HEK293 (cell line): ENCODE data around the gene PDGFA.

Source experiments
- CTCF ChIA-PET: fragments of 350-600 bp; formaldehyde crosslinking; extraction: SDS; loops from one replicate; lab custom pipeline; 2021; ENCODE audit warnings: antibody characterized with exemption; lab: Yijun Ruan, JAX
- POLR2A ChIA-PET: fragments of 300-600 bp; formaldehyde crosslinking; extraction: SDS; loops from one replicate; lab custom pipeline; 2020; ENCODE audit warnings: antibody characterized with exemption, inconsistent platforms; lab: Yijun Ruan, JAX
- H3K27ac ChIP-seq: fragments of 200-500 bp; sonication (Bioruptor generic); 2 replicates; pipeline ENCODE4 v1.5.1; 2014; ENCODE audit warnings: low read depth, low read length, control low read depth, inconsistent platforms; ENCODE audit errors: extremely low read depth
- H3K36me3 ChIP-seq, 2 experiments: fragments of 200-500 bp in 1 of 2; sonication (Bioruptor generic) in 1 of 2; 1 replicate in 1 of 2; 2 replicates in 1 of 2; pipeline ENCODE4 v1.5.1; 2014 to 2017; ENCODE audit warnings: inconsistent platforms in 2 of 2, low read length in 2 of 2; ENCODE audit not compliant: control insufficient read depth in 2 of 2, insufficient read depth in 1 of 2
- H3K4me1 ChIP-seq: fragments of 200-500 bp; sonication (Bioruptor generic); 2 replicates; pipeline ENCODE4 v1.5.1; 2014; ENCODE audit warnings: mild to moderate bottlenecking, low read length, inconsistent platforms; ENCODE audit not compliant: control insufficient read depth, insufficient read depth
- H3K4me3 ChIP-seq: 2 replicates; pipeline ENCODE4 v1.5.1; 2011; ENCODE audit warnings: low read depth, mild to moderate bottlenecking, control low read depth, low read length, moderate library complexity
- H3K9me3 ChIP-seq: fragments of 200-500 bp; sonication (Bioruptor generic); 2 replicates; pipeline ENCODE4 v1.5.1; 2014; ENCODE audit warnings: low read depth, low read length, inconsistent platforms; ENCODE audit not compliant: control insufficient read depth, insufficient read depth
- EGR2 ChIP-seq: fragments of 450-650 bp; formaldehyde crosslinking; IDR thresholded peaks from 2 replicates; pipeline ENCODE4 v1.5.1; 2016; ENCODE audit warnings: low read depth, missing biosample characterization, missing genetic modification characterization
- SCRT1 ChIP-seq: fragments of 450-650 bp; formaldehyde crosslinking; IDR thresholded peaks from 2 replicates; pipeline ENCODE4 v1.5.1; 2016; ENCODE audit warnings: missing biosample characterization, missing genetic modification characterization, borderline replicate concordance
- SCRT2 ChIP-seq: fragments of 450-650 bp; formaldehyde crosslinking; IDR thresholded peaks from 2 replicates; pipeline ENCODE4 v1.5.1; 2016; ENCODE audit warnings: missing biosample characterization, missing genetic modification characterization
- ZBTB7A ChIP-seq: fragments of 450-650 bp; formaldehyde crosslinking; IDR thresholded peaks from 2 replicates; pipeline ENCODE4 v1.5.1; 2016; ENCODE audit warnings: low read depth, missing biosample characterization, missing genetic modification characterization
- ZNF133 ChIP-seq: fragments of 450-650 bp; formaldehyde crosslinking; IDR thresholded peaks from 2 replicates; pipeline ENCODE4 v1.5.1; 2016; ENCODE audit warnings: missing biosample characterization, missing genetic modification characterization
- ZNF184 ChIP-seq: fragments of 450-650 bp; IDR thresholded peaks from 2 replicates; pipeline ENCODE4 v1.5.1; 2018; ENCODE audit warnings: missing biosample characterization, mild to moderate bottlenecking, missing genetic modification characterization
- ZNF280D ChIP-seq: fragments of 450-650 bp; formaldehyde crosslinking; IDR thresholded peaks from 2 replicates; pipeline ENCODE4 v1.5.1; 2016; ENCODE audit warnings: missing biosample characterization, missing genetic modification characterization
- ZNF423 ChIP-seq: fragments of 450-650 bp; formaldehyde crosslinking; IDR thresholded peaks from 2 replicates; pipeline ENCODE4 v1.5.1; 2016; ENCODE audit warnings: missing biosample characterization, missing genetic modification characterization
- ZNF488 ChIP-seq: fragments of 450-650 bp; formaldehyde crosslinking; IDR thresholded peaks from 2 replicates; pipeline ENCODE4 v1.5.1; 2016; ENCODE audit warnings: missing biosample characterization, missing genetic modification characterization
- ZNF555 ChIP-seq: fragments of 450-650 bp; formaldehyde crosslinking; conservative IDR thresholded peaks from 2 replicates; pipeline ENCODE4 v1.5.1; 2017; ENCODE audit warnings: missing biosample characterization, mild to moderate bottlenecking, missing genetic modification characterization, inconsistent platforms
- ZNF629 ChIP-seq: fragments of 450-650 bp; formaldehyde crosslinking; IDR thresholded peaks from 2 replicates; pipeline ENCODE4 v1.5.1; 2017; ENCODE audit warnings: missing biosample characterization, missing genetic modification characterization
- ZNF747 ChIP-seq: fragments of 450-650 bp; formaldehyde crosslinking; IDR thresholded peaks from 2 replicates; pipeline ENCODE4 v1.5.1; 2016; ENCODE audit warnings: missing biosample characterization, missing genetic modification characterization
- TF ChIP-seq, protein P1 (sequence below): fragments of 450-650 bp; formaldehyde crosslinking; IDR thresholded peaks from 2 replicates; pipeline ENCODE4 v1.5.1; 2016; ENCODE audit warnings: missing biosample characterization, missing genetic modification characterization
- TF ChIP-seq, protein P2 (sequence below): fragments of 450-650 bp; formaldehyde crosslinking; IDR thresholded peaks from 2 replicates; pipeline ENCODE4 v1.5.1; 2016; ENCODE audit warnings: missing biosample characterization, missing genetic modification characterization
- TF ChIP-seq, protein P3 (sequence below): fragments of 450-650 bp; formaldehyde crosslinking; IDR thresholded peaks from 2 replicates; pipeline ENCODE4 v1.5.1; 2017; ENCODE audit warnings: missing biosample characterization, missing genetic modification characterization
- TF ChIP-seq, protein P4 (sequence below): fragments of 450-650 bp; formaldehyde crosslinking; IDR thresholded peaks from 2 replicates; pipeline ENCODE4 v1.5.1; 2016; ENCODE audit warnings: missing biosample characterization, missing genetic modification characterization

The PDGFA gene

GRCh38 chr7:491958-492713 is 27.5 kb downstream of the PDGFA start (continued):
- TF ChIP-seq, protein P1, sequence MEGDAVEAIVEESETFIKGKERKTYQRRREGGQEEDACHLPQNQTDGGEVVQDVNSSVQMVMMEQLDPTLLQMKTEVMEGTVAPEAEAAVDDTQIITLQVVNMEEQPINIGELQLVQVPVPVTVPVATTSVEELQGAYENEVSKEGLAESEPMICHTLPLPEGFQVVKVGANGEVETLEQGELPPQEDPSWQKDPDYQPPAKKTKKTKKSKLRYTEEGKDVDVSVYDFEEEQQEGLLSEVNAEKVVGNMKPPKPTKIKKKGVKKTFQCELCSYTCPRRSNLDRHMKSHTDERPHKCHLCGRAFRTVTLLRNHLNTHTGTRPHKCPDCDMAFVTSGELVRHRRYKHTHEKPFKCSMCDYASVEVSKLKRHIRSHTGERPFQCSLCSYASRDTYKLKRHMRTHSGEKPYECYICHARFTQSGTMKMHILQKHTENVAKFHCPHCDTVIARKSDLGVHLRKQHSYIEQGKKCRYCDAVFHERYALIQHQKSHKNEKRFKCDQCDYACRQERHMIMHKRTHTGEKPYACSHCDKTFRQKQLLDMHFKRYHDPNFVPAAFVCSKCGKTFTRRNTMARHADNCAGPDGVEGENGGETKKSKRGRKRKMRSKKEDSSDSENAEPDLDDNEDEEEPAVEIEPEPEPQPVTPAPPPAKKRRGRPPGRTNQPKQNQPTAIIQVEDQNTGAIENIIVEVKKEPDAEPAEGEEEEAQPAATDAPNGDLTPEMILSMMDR (tag by site-specific recombination): no peak
- TF ChIP-seq SCRT2 (tag by site-specific recombination): no peak

- TF ChIP-seq, protein P1 (tag by site-specific recombination): no peak
- TF ChIP-seq, protein P2, sequence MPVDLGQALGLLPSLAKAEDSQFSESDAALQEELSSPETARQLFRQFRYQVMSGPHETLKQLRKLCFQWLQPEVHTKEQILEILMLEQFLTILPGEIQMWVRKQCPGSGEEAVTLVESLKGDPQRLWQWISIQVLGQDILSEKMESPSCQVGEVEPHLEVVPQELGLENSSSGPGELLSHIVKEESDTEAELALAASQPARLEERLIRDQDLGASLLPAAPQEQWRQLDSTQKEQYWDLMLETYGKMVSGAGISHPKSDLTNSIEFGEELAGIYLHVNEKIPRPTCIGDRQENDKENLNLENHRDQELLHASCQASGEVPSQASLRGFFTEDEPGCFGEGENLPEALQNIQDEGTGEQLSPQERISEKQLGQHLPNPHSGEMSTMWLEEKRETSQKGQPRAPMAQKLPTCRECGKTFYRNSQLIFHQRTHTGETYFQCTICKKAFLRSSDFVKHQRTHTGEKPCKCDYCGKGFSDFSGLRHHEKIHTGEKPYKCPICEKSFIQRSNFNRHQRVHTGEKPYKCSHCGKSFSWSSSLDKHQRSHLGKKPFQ: no peak
- TF ChIP-seq ZNF133 (tag by site-specific recombination) (no peak), ZNF629 (tag by site-specific recombination) (no peak), ZNF280D (tag by site-specific recombination) (no peak)
- H3K9me3 ChIP-seq: no peaks in the 10 kb centered on the region
- no peak overlapping the region for H3K27ac ChIP-seq
- no peaks in the 10 kb centered on the region for H3K36me3 ChIP-seq
- ChIA-PET CTCF (no interaction called here), POLR2A (no interaction called here)
- no peaks in the 10 kb centered on the region for H3K4me1 ChIP-seq
- no peak overlapping the region for H3K4me3 ChIP-seq
Measured at GRCh38 chr7:491292-491957, 28.2 kb downstream of the PDGFA start.

GRCh38 chr7:490461-491291 is 29.0 kb downstream of the PDGFA start:
- CTCF ChIA-PET: no interaction called here
- no peak for TF ChIP-seq ZNF488 (tag by site-specific recombination)
- no peak for TF ChIP-seq ZBTB7A (tag by site-specific recombination)
- TF ChIP-seq ZNF747 (tag by site-specific recombination): no peak
- TF ChIP-seq, protein P3, sequence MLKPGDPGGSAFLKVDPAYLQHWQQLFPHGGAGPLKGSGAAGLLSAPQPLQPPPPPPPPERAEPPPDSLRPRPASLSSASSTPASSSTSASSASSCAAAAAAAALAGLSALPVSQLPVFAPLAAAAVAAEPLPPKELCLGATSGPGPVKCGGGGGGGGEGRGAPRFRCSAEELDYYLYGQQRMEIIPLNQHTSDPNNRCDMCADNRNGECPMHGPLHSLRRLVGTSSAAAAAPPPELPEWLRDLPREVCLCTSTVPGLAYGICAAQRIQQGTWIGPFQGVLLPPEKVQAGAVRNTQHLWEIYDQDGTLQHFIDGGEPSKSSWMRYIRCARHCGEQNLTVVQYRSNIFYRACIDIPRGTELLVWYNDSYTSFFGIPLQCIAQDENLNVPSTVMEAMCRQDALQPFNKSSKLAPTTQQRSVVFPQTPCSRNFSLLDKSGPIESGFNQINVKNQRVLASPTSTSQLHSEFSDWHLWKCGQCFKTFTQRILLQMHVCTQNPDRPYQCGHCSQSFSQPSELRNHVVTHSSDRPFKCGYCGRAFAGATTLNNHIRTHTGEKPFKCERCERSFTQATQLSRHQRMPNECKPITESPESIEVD (tag by site-specific recombination): no peak
- no peak for TF ChIP-seq ZNF184 (tag by site-specific recombination)
- TF ChIP-seq EGR2 (tag by site-specific recombination): no peak
- no peak for TF ChIP-seq ZNF423 (tag by site-specific recombination)
- TF ChIP-seq, protein P4, sequence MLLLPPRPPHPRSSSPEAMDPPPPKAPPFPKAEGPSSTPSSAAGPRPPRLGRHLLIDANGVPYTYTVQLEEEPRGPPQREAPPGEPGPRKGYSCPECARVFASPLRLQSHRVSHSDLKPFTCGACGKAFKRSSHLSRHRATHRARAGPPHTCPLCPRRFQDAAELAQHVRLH (tag by site-specific recombination): no peak
- no peak for TF ChIP-seq ZNF555 (tag by site-specific recombination)
- TF ChIP-seq SCRT1 (tag by site-specific recombination): no peak

More at GRCh38 chr7:490461-491291, 29.0 kb downstream of the PDGFA start:
- Histone ChIP-seq H3K4me1 (no peaks in the 10 kb centered on the region), H3K4me3 (no peak overlapping the region), H3K36me3 (no peaks in the 10 kb centered on the region), H3K27ac (no peak overlapping the region), H3K9me3 (no peaks in the 10 kb centered on the region)
- POLR2A ChIA-PET: no interaction called here
